Femur (tissue), 1 donor: ENCODE data around the gene RASAL3.
"Not testable (repeated sequence)": the region's sequence is repeated elsewhere in the genome, so short reads cannot be mapped to it uniquely, and the experiment has no call there.

Experiments used
- DNase-seq: peaks from one replicate; pipeline ENCODE4 v3.0.0-alpha.2; 2017

Gene RASAL3

GRCh38 chr19:15418579-15419412 lies 45.5 kb downstream of the RASAL3 start, which contains the start of gene AKAP8L:
TSS of gene AKAP8L (minus strand) at chr19:15418988. CDS start at chr19:15418923, 65 bp downstream.
- peak; percentile 100 for DNase-seq

- DNase-seq: no peak
Observed at GRCh38 chr19:15418231-15418578, 46.1 kb downstream of the RASAL3 start.

GRCh38 chr19:15417699-15418098 lies 46.6 kb downstream of the RASAL3 start:
- DNase-seq: no peak

- no peak for DNase-seq
Observed at GRCh38 chr19:15412832-15413231, 51.5 kb downstream of the RASAL3 start.

GRCh38 chr19:15411351-15411750 lies 53.0 kb downstream of the RASAL3 start:
- not testable (repeated sequence) for DNase-seq

- DNase-seq: no peak
Observed at GRCh38 chr19:15404780-15405211, 59.5 kb downstream of the RASAL3 start.

GRCh38 chr19:15404097-15404779 lies 60.1 kb downstream of the RASAL3 start:
- DNase-seq: no peak

- no peak for DNase-seq
Observed at GRCh38 chr19:15403151-15403531, 61.2 kb downstream of the RASAL3 start.

GRCh38 chr19:15402411-15403150 lies 61.8 kb downstream of the RASAL3 start:
- DNase-seq: no peak
